ENCODE results near the gene ZNF674.

- TF ChIP-seq CTCF (conservative IDR thresholded peaks at IDR 0.05; ENCODE audit: low read depth, low read length) (no peak), EZH2 (IDR thresholded peaks at IDR 0.05; ENCODE audit: low read length, unreplicated experiment) (no peak), EZH2phosphoT487 (IDR thresholded peaks at IDR 0.05; ENCODE audit: borderline replicate concordance, low read length) (no peak)
Measured at GRCh38 chrX:46463682-46464081, 81.5 kb downstream of the ZNF674 start.

Data from PC-3 (cell line).